MCF 10A (cell line): ENCODE measurements around the gene CDC14C. TPM values are rescaled to one million over a fixed set of nuclear protein-coding genes. Genes with fewer than 3 reads are reported as not detected.

Experiments used
- BruUV-seq: library from RNA; stranded (reverse); fragments of 400-500 nt; replicated peaks from 2 replicates; lab custom pipeline; 2021; lab: Mats Ljungman, UMichigan
- CTCF ChIA-PET: fragments of 300-600 bp; sonication (Branson Sonifier 250); formaldehyde crosslinking; extraction: SDS; loops from one replicate; lab custom pipeline; 2021; ENCODE audit warnings: antibody characterized with exemption, inconsistent platforms; lab: Yijun Ruan, JAX
- POLR2A ChIA-PET: fragments of 300-600, 350-650 bp; sonication (Branson Sonifier 250); formaldehyde crosslinking; extraction: SDS; loops from one replicate; lab custom pipeline; 2020; ENCODE audit warnings: antibody characterized with exemption, inconsistent platforms; lab: Yijun Ruan, JAX
- DNase-seq: peaks from one replicate; pipeline ENCODE4 v3.0.0-alpha.2; 2018; ENCODE audit not compliant: unreplicated experiment
- H3K27ac Mint-ChIP-seq: one replicate; pipeline ENCODE4 v1.8.0; 2022; ENCODE audit warnings: mild to moderate bottlenecking, low read depth, mixed read lengths; ENCODE audit not compliant: unreplicated experiment
- H3K27me3 Mint-ChIP-seq: one replicate; pipeline ENCODE4 v1.8.0; 2022; ENCODE audit warnings: mixed read lengths; ENCODE audit not compliant: insufficient read depth, unreplicated experiment
- H3K36me3 Mint-ChIP-seq: one replicate; pipeline ENCODE4 v1.8.0; 2022; ENCODE audit warnings: mild to moderate bottlenecking, moderate library complexity, mixed read lengths; ENCODE audit not compliant: insufficient read depth, unreplicated experiment
- H3K4me1 Mint-ChIP-seq: one replicate; pipeline ENCODE4 v1.8.0; 2022; ENCODE audit warnings: mixed read lengths; ENCODE audit not compliant: insufficient read depth, unreplicated experiment
- H3K4me3 Mint-ChIP-seq: one replicate; pipeline ENCODE4 v1.8.0; 2022; ENCODE audit warnings: mild to moderate bottlenecking, moderate library complexity, mixed read lengths; ENCODE audit not compliant: unreplicated experiment
- H3K9me3 Mint-ChIP-seq: one replicate; pipeline ENCODE4 v1.8.0; 2022; ENCODE audit warnings: mixed read lengths; ENCODE audit not compliant: unreplicated experiment
- CTCF ChIP-seq: fragments of 200-600 bp; IDR thresholded peaks from one replicate; pipeline ENCODE4 v1.8.0; 2022; ENCODE audit warnings: antibody characterized with exemption, mild to moderate bottlenecking; ENCODE audit not compliant: unreplicated experiment
- intact Hi-C: fragments of 100-400 bp; cut with micrococcal nuclease; formaldehyde crosslinking; loops from 2 replicates; pipeline ENCODE4 v1.14.1; 2022
- total RNA-seq: library from RNA; stranded (reverse); gene quantifications from 2 replicates; pipeline ENCODE4 v1.2.3, GENCODE V29; 2022

CDC14C gene
- total RNA-seq, 1 experiment from 2014 or later = not detected

DNA sequence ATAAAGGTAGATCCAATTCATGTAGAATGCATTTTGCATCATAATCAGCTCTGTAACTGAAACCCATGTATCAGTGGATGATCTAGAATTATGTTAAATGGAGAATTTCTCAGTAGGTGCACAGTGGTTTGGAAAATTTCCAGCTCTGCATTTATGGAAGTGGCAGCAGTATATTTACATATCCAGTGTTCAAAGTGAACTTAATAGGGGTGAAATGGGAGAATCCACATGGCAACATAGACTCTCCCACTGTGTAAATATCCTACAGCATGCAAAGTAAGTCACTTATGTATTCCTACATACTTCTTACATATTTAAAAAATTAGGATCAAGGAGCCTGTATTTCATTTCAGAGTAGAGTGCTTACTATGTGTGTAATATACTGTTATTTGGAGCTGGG lies 35.3 kb downstream of the CDC14C start:
- H3K27me3 Mint-ChIP-seq = peaks cover 66% of the 10 kb centered on the region
- no peaks in the 10 kb centered on the region for H3K36me3 Mint-ChIP-seq
- H3K9me3 Mint-ChIP-seq = no peaks in the 10 kb centered on the region
- DNase-seq = no peak
- H3K4me1 Mint-ChIP-seq = no peaks in the 10 kb centered on the region
- CTCF ChIA-PET = interaction anchor here (0.7 kb wide), 1 partner anchor 26 kb away, joined by 3 read pairs; no protein-coding TSS in a partner anchor
- no peak overlapping the region for H3K4me3 Mint-ChIP-seq
- no TSS peak for BruUV-seq
- intact Hi-C loops = no loop called here
- POLR2A ChIA-PET = interaction anchor here (0.7 kb wide), 1 partner anchor 672 kb away, joined by 4 read pairs; no protein-coding TSS in a partner anchor
- H3K27ac Mint-ChIP-seq = no peak overlapping the region
- no peak for TF ChIP-seq CTCF

GRCh38 chr7:48962821-48963505 lies 38.6 kb downstream of the CDC14C start:
- H3K4me1 Mint-ChIP-seq = no peaks in the 10 kb centered on the region
- peaks cover 54% of the 10 kb centered on the region for H3K27me3 Mint-ChIP-seq
- no peak overlapping the region for H3K4me3 Mint-ChIP-seq
- no peaks in the 10 kb centered on the region for H3K36me3 Mint-ChIP-seq
- intact Hi-C loops = no loop called here
- H3K9me3 Mint-ChIP-seq = no peaks in the 10 kb centered on the region
- no TSS peak for BruUV-seq
- ChIA-PET POLR2A (no interaction called here), CTCF (interaction anchor here (0.7 kb wide), 2 partner anchors 18 to 67 kb away, joined by 3 to 5 read pairs; no protein-coding TSS in a partner anchor)
- no peak for TF ChIP-seq CTCF
- H3K27ac Mint-ChIP-seq = no peak overlapping the region
- DNase-seq = no peak

- no TSS peak for BruUV-seq
- no peak overlapping the region for H3K27ac Mint-ChIP-seq
- POLR2A ChIA-PET = no interaction called here
- no peak overlapping the region for H3K4me3 Mint-ChIP-seq
- H3K4me1 Mint-ChIP-seq = no peaks in the 10 kb centered on the region
- DNase-seq = no peak
- TF ChIP-seq CTCF = no peak
- H3K9me3 Mint-ChIP-seq = no peaks in the 10 kb centered on the region
- intact Hi-C loops = no loop called here
- no peaks in the 10 kb centered on the region for H3K36me3 Mint-ChIP-seq
- CTCF ChIA-PET = no interaction called here
- H3K27me3 Mint-ChIP-seq = peaks cover 48% of the 10 kb centered on the region
These were observed 39.7 kb downstream of the CDC14C start for GRCh38 chr7:48964074-48964473.

GRCh38 chr7:48971173-48971572 lies 46.8 kb downstream of the CDC14C start:
- no peaks in the 10 kb centered on the region for H3K9me3 Mint-ChIP-seq

More at GRCh38 chr7:48971173-48971572, 46.8 kb downstream of the CDC14C start:
- POLR2A ChIA-PET = no interaction called here
- no peak for TF ChIP-seq CTCF
- Mint-ChIP-seq H3K27me3 (peaks cover 60% of the 10 kb centered on the region), H3K36me3 (no peaks in the 10 kb centered on the region), H3K4me3 (no peak overlapping the region), H3K27ac (no peak overlapping the region), H3K4me1 (no peaks in the 10 kb centered on the region)
- CTCF ChIA-PET = no interaction called here
- DNase-seq = no peak
- intact Hi-C loops = no loop called here
- BruUV-seq = no TSS peak
